Parathyroid adenoma (tissue), 2 donors: ENCODE results near the gene EEF1A2.

Source experiments
- H2AFZ ChIP-seq: fragments of 300-600 bp; sonication (generic); one replicate; pipeline ENCODE4 v1.7.0; 2017; ENCODE audit warnings: antibody characterized with exemption, mild to moderate bottlenecking
- H3K27ac ChIP-seq: fragments of 300-600 bp; sonication (generic); one replicate; pipeline ENCODE4 v1.7.0; 2017
- H3K27me3 ChIP-seq: fragments of 300-600 bp; sonication (generic); one replicate; pipeline ENCODE4 v1.7.0; 2017; ENCODE audit warnings: low read length; ENCODE audit not compliant: control insufficient read depth, insufficient read depth
- H3K36me3 ChIP-seq: fragments of 300-600 bp; sonication (generic); one replicate; pipeline ENCODE4 v1.7.0; 2017; ENCODE audit warnings: low read length; ENCODE audit not compliant: control insufficient read depth, insufficient read depth
- H3K4me1 ChIP-seq: fragments of 300-600 bp; sonication (generic); one replicate; pipeline ENCODE4 v1.7.0; 2017; ENCODE audit warnings: control low read depth
- H3K4me2 ChIP-seq: fragments of 300-600 bp; sonication (generic); one replicate; pipeline ENCODE4 v1.7.0; 2017; ENCODE audit warnings: low read length
- H3K4me3 ChIP-seq: fragments of 300-600 bp; sonication (generic); one replicate; pipeline ENCODE4 v1.7.0; 2017; ENCODE audit warnings: low read depth, low read length
- H3K79me2 ChIP-seq: fragments of 300-600 bp; sonication (generic); one replicate; pipeline ENCODE4 v1.7.0; 2017; ENCODE audit warnings: control low read depth
- H3K9ac ChIP-seq: fragments of 300-600 bp; sonication (generic); one replicate; pipeline ENCODE4 v1.7.0; 2017; ENCODE audit warnings: mild to moderate bottlenecking
- H3K9me3 ChIP-seq: fragments of 300-600 bp; sonication (generic); one replicate; pipeline ENCODE4 v1.7.0; 2017; ENCODE audit warnings: low read length; ENCODE audit not compliant: control insufficient read depth
- TF ChIP-seq, protein P1 (sequence below): fragments of 300-600 bp; sonication (generic); IDR thresholded peaks from one replicate; pipeline ENCODE4 v1.7.0; 2017; ENCODE audit warnings: antibody characterized with exemption, mild to moderate bottlenecking
- donor health status: primary hyperparathyroidism.

EEF1A2 gene

DNA sequence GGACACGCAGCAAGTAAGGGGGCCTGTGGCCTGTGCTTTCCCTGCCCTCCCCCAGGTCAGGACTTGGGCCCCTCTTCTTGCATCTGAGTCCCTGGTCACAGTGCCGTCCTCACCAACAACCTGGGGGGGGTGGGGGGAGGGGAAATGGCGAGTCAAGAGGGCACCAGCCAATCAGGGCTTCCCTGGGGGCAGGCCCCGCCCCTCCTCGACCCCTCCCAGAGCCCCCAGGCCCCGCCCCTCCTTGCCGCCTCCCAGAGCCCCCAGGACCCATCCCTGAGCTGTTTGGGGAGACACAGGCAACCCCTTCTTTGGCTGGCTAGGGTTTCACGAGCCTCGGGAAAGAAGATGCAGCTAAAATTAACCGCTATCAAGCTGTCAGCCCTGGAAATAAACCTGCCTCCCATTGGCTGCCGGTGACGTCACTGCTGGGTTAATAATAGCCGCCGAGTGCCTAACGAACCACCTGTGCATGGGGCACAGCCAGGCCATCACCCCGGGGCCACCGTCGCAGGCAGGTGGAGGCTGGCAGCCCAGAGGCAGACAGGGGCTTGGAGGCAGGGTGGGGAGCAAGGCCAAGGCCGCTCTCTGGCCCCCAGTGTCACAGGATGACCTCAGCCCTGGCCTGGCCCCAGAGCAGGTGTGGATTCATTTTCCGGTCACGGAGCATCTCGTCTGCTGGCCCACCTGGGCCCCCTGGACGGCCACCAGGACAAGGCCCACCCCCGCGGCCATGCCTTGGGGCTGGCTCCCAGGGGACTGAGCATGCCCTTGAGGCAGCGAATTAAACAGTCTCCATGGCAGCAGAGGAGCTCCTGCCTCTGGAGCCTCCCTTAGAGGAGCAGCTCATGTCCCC is 3.2 kb upstream of the EEF1A2 start:
- no peak overlapping the region for H3K4me2 ChIP-seq
- H3K4me3 ChIP-seq: no peak overlapping the region
- H3K27ac ChIP-seq: no peak overlapping the region
- H3K4me1 ChIP-seq: peaks cover 3% of the 10 kb centered on the region
- no peaks in the 10 kb centered on the region for H3K9me3 ChIP-seq
- H2AFZ ChIP-seq: no peak overlapping the region
- no peak overlapping the region for H3K9ac ChIP-seq
- no peaks in the 10 kb centered on the region for H3K27me3 ChIP-seq
- H3K36me3 ChIP-seq: no peaks in the 10 kb centered on the region
- TF ChIP-seq, protein P1, sequence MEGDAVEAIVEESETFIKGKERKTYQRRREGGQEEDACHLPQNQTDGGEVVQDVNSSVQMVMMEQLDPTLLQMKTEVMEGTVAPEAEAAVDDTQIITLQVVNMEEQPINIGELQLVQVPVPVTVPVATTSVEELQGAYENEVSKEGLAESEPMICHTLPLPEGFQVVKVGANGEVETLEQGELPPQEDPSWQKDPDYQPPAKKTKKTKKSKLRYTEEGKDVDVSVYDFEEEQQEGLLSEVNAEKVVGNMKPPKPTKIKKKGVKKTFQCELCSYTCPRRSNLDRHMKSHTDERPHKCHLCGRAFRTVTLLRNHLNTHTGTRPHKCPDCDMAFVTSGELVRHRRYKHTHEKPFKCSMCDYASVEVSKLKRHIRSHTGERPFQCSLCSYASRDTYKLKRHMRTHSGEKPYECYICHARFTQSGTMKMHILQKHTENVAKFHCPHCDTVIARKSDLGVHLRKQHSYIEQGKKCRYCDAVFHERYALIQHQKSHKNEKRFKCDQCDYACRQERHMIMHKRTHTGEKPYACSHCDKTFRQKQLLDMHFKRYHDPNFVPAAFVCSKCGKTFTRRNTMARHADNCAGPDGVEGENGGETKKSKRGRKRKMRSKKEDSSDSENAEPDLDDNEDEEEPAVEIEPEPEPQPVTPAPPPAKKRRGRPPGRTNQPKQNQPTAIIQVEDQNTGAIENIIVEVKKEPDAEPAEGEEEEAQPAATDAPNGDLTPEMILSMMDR: no peak
- H3K79me2 ChIP-seq: no peaks in the 10 kb centered on the region

DNA sequence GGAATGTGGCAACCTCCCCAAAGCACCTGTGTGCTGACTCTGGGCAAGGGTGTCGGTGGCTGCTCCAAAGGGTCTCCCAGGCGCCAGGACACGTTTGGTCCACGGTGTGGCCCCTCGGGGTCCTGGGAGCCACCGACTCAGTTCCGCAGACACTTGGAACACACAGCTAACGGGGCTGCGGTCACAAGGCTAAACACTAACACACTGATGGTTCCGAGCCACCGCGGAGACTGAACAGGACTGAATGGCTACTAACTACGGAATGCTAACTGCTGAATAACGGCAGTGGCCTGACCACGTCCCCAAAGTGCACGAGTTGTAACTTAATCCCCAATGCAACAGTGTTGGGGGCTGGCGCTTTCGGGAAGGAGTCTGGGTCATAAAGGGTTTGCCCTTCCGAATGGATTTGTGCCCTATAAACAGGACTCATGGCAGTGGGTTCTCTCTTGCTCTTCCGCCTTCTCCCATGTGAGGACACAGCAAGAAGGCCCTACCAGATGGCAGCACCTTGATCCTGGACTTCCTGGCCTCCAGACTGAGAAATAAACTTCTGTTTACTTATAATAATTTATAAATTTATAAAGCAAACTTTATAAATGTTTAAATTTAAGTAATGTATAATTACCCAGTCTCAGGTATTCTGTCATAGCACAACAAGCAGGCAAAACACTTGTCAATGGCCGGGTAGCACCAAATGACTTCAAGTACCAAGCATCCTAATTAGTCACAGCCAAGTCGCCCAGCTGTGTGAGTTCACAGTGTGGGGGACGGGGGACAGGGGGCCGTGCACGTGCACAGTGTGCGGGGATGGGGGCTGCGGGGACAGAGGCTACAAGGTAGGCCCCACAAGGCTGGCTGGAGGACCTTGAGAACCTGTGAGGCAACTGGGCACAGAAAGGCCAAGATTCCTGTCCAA is 2.3 kb upstream of the EEF1A2 start:
- no peak overlapping the region for H2AFZ ChIP-seq
- peaks cover 3% of the 10 kb centered on the region for H3K4me1 ChIP-seq
- no peak overlapping the region for H3K27ac ChIP-seq
- H3K4me2 ChIP-seq: no peak overlapping the region
- no peaks in the 10 kb centered on the region for H3K9me3 ChIP-seq
- H3K4me3 ChIP-seq: no peak overlapping the region
- no peak overlapping the region for H3K9ac ChIP-seq
- H3K27me3 ChIP-seq: no peaks in the 10 kb centered on the region
- TF ChIP-seq, protein P1: no peak
- H3K36me3 ChIP-seq: no peaks in the 10 kb centered on the region
- H3K79me2 ChIP-seq: no peaks in the 10 kb centered on the region

DNA sequence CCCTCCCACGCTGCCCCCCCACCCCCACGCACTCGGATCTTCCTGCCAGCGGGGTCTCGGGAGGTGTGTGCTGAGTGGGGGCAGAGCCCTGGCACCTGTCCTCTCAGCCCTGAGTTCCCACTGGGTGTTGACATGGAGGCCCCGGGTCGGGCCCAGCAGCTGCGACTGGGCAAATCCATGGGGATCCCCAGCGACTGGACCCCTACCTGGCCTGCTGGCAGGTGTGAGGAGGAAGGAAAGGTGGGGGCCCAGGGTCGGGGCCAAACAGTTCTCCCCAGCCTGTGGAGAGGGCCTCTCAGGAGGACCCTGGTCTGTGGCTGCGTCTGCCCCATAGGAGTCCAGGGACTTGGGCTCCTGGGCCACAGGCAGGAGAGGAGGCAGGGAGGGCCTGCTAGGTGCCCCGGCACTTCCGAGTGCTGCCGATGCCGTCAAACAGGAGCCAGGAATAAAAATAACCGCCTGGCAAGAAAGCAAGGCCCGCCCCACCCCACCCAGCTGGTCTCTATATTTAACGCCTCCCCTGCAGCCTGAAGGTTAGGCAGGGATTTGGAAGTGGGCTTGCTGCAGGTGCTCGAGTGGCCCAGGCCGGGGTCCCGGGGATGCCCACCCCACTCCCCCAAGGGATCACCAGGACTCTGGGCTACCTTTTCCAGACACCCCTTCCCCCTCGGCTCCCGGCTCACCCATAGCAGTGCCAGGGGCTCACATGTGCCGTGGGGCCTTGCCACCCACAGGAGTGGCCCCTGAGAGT is 1.4 kb upstream of the EEF1A2 start:
- Histone ChIP-seq H3K4me3 (no peak overlapping the region), H3K79me2 (no peaks in the 10 kb centered on the region), H3K36me3 (no peaks in the 10 kb centered on the region), H3K27me3 (no peaks in the 10 kb centered on the region), H3K4me1 (peaks cover 3% of the 10 kb centered on the region), H3K9ac (no peak overlapping the region), H3K27ac (no peak overlapping the region), H2AFZ (no peak overlapping the region), H3K9me3 (no peaks in the 10 kb centered on the region), H3K4me2 (no peak overlapping the region)
- TF ChIP-seq, protein P1: no peak

DNA sequence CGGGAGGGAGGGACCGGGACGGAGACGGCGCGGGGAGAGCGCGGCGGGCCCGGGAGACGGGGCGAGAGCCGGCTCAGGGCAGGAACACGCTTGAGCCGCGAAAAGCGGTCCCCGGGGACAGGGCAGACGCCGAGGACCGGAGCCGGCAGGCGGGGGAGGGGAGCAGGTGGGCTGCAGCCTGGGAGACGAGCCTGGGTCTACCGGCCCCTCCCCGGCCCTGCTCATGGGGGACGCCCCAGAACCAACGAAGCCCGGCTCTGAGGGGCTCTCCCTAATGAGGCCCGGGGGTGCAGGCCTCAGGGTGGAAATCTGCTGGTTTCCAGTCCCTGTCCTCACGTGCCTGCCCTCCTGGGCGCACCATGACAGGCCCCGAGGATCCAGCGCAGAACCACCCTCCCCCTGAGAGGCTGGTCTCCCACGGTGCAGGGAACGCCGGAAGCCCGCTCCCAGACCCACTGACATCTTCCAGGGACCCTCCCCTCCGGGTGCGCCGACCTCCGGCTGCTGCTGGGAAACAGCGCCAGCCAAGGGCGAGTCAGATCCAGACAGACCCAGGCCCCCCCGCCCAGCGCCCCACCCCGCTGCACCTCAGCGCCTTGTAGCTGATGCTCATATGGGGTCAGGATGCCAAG is 571 bp upstream of the EEF1A2 start:
- Histone ChIP-seq H3K9ac (no peak overlapping the region), H3K4me1 (peaks cover 3% of the 10 kb centered on the region), H3K27ac (no peak overlapping the region)

More for the DNA sequence above, 571 bp upstream of the EEF1A2 start:
- Histone ChIP-seq H3K79me2 (no peaks in the 10 kb centered on the region), H3K4me3 (peak overlapping the region; percentile 33), H3K36me3 (no peaks in the 10 kb centered on the region), H3K27me3 (no peaks in the 10 kb centered on the region), H3K4me2 (peak overlapping the region; percentile 51), H2AFZ (peak overlapping the region; percentile 56), H3K9me3 (no peaks in the 10 kb centered on the region)
- TF ChIP-seq, protein P1: no peak
